Superior temporal gyrus (tissue), 1 donor: ENCODE results near the gene SYNJ2.

Source experiments
- DNase-seq: peaks from one replicate; pipeline ENCODE4 v3.0.0-alpha.2; 2016; ENCODE audit errors: extremely low spot score

SYNJ2 gene

GRCh38 chr6:158118886-158119285 lies 137.2 kb downstream of the SYNJ2 start:
- DNase-seq = no peak

- DNase-seq = no peak
Measured at GRCh38 chr6:158121335-158121734, 139.7 kb downstream of the SYNJ2 start.

GRCh38 chr6:158122048-158122447 lies 140.4 kb downstream of the SYNJ2 start:
- no peak for DNase-seq

- DNase-seq = no peak
Measured at GRCh38 chr6:158124288-158124687, 142.6 kb downstream of the SYNJ2 start.

GRCh38 chr6:158125271-158125670 lies 143.6 kb downstream of the SYNJ2 start:
- no peak for DNase-seq

- no peak for DNase-seq
Measured at GRCh38 chr6:158131926-158132325, 150.3 kb downstream of the SYNJ2 start.

GRCh38 chr6:158142789-158143188 lies 161.1 kb downstream of the SYNJ2 start:
- no peak for DNase-seq

GRCh38 chr6:158143700-158144099 lies 162.0 kb downstream of the SYNJ2 start:
- no peak for DNase-seq
